ENCODE measurements around the gene FUS.

DNA sequence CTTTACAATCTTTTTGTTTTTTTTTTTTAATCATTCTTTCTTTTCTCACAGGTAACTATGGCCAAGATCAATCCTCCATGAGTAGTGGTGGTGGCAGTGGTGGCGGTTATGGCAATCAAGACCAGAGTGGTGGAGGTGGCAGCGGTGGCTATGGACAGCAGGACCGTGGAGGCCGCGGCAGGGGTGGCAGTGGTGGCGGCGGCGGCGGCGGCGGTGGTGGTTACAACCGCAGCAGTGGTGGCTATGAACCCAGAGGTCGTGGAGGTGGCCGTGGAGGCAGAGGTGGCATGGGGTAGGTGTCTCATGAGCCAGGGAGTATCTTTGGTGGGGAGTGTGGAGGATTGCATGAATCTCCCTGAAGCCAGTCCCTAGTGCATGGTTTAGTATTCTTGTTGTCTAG, 4.9 kb downstream of the FUS start:
- TF ChIP-seq, protein P1, sequence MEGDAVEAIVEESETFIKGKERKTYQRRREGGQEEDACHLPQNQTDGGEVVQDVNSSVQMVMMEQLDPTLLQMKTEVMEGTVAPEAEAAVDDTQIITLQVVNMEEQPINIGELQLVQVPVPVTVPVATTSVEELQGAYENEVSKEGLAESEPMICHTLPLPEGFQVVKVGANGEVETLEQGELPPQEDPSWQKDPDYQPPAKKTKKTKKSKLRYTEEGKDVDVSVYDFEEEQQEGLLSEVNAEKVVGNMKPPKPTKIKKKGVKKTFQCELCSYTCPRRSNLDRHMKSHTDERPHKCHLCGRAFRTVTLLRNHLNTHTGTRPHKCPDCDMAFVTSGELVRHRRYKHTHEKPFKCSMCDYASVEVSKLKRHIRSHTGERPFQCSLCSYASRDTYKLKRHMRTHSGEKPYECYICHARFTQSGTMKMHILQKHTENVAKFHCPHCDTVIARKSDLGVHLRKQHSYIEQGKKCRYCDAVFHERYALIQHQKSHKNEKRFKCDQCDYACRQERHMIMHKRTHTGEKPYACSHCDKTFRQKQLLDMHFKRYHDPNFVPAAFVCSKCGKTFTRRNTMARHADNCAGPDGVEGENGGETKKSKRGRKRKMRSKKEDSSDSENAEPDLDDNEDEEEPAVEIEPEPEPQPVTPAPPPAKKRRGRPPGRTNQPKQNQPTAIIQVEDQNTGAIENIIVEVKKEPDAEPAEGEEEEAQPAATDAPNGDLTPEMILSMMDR (IDR thresholded peaks at IDR 0.05): no peak
- no peak for TF ChIP-seq POLR2AphosphoS5 (IDR thresholded peaks at IDR 0.05)
